Psoas muscle (tissue), 8 donors: ENCODE results near the gene GNAI2. TPM values are rescaled to one million over a fixed set of nuclear protein-coding genes. Genes with fewer than 3 reads are reported as not detected.

Experiments
- ATAC-seq, 4 donors: fragments of 200-7000 bp; cut with Tn5 transposase; one replicate each; pipeline ENCODE4 v1.9.1; 2020; ENCODE audit warnings: moderate library complexity in 3 of 4, mild to moderate bottlenecking in 2 of 4
- DNase-seq, 2 donors: peaks; one replicate each; pipeline ENCODE4 v3.0.0-alpha.2; 2020
- H3K27ac ChIP-seq: fragments of 200-600 bp; one replicate; pipeline ENCODE4 v1.8.0; 2022
- H3K27me3 ChIP-seq, 3 donors: fragments of 200-600 bp in 1 of 3; one replicate each; pipeline versions ENCODE4 v1.6.1 to v1.8.0; 2013 to 2022; ENCODE audit warnings: low read length in 2 of 3, mild to moderate bottlenecking in 2 of 3, moderate library complexity in 1 of 3; ENCODE audit not compliant: insufficient read depth in 3 of 3
- H3K36me3 ChIP-seq, 2 donors: fragments of 200-600 bp in 1 of 2; one replicate each; pipeline versions ENCODE4 v1.6.1 to v1.8.0; 2013 to 2022; ENCODE audit warnings: low read depth in 1 of 2, mild to moderate bottlenecking in 1 of 2, moderate library complexity in 1 of 2; ENCODE audit not compliant: insufficient read depth in 1 of 2
- H3K4me1 ChIP-seq: fragments of 200-600 bp; one replicate; pipeline ENCODE4 v1.8.0; 2022
- H3K4me3 ChIP-seq: fragments of 200-600 bp; one replicate; pipeline ENCODE4 v1.8.0; 2022; ENCODE audit warnings: mild to moderate bottlenecking
- H3K9me3 ChIP-seq: fragments of 200-600 bp; one replicate; pipeline ENCODE4 v1.8.0; 2022
- WGBS, 3 donors: extraction: QIAGEN DNeasy Blood & Tissue Kit; methylation state at CpG; one replicate each; pipeline versions ENCODE4 v1.1.6 to v1.1.7; 2013; 5-methylcytosine and 5-hydroxymethylcytosine counted together
- intact Hi-C, 2 donors: fragments of 100-400 bp; cut with DNase I; formaldehyde crosslinking; loops; one replicate each; pipeline versions ENCODE4 v1.11.0 to v1.14.2; 2022
- polyA plus RNA-seq, 3 donors: library from polyadenylated mRNA; stranded (reverse); fragments of 200-250 nt; gene quantifications; one replicate each; pipeline ENCODE4 v1.2.3, GENCODE V29; 2013
- total RNA-seq, 4 donors: library from RNA; stranded (reverse); fragmentation: NEBNext Ultra II Directional in 2 of 4; extraction: Animal tissue kit (Norgen Biotek cat#: 25700) in 2 of 4; gene quantifications; one replicate each; pipeline versions ENCODE4 v1.2.1 to v1.2.4, GENCODE V29; 2021 to 2023
- TF ChIP-seq, protein P1 (sequence below): fragments of 200-600 bp; IDR thresholded peaks from one replicate; pipeline ENCODE4 v1.8.0; 2022; ENCODE audit warnings: antibody characterized with exemption
- donor health status: healthy with polysubstance abuse.
- donor health status: DM: no; HTN: no; CAD: no; lungs with moderate emphysema.
- donor health status: Bipolar disorder and iron deficiency.
- donor health status: healthy.
- donor health status: DM: yes; HTN: yes; CAD: no.
- donor health status: DM: no; HTN: no; CAD: no.
- donor health status: DM: no; HTN: no; CAD: no.
- donor health status: DM: yes; HTN: yes; CAD: no.

Gene GNAI2
- total and polyA plus RNA-seq, 7 donors: 39.4 to 93.9 (median 57.6) TPM

DNA sequence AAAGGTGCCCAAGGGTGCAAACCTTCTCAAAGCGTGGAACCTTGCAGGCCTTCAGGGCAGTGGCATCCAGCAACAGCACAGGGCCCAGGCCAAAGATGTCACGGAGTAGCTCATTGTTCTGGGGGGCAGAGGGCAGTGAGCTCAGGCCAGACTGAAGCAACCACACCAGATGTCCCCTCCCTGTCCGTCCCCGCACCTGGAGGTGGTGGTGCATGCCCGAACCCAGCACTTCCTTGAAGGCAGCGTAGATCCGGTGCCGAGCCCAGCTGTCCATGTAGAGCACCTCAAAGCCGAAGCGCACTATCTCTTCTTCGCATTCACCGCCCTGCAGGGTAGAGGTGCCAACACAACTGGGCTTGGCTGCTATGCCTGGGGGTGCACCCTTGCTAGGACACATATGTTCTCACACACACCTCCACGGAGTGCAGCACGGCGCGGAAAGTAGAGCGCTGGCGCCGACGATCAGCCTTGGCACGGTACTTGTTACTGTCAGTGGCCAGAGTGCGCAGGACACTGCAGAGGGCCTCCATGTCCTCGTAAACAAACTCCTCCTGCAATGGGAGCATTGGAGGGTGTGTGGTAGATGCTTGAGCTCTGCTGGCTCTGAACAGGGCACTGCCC, 52.5 kb downstream of the GNAI2 start:
- WGBS, 3 donors: 84 to 92% (median 85%) methylated on average over 23 of the region's 23 CpGs
- Histone ChIP-seq H3K27me3 (no peaks in the 10 kb centered on the region), H3K9me3 (no peaks in the 10 kb centered on the region), H3K36me3 (peaks cover 14 to 46% of the 10 kb centered on the region in 2 donors), H3K27ac (no peak overlapping the region), H3K4me1 (peaks cover 19% of the 10 kb centered on the region), H3K4me3 (no peak overlapping the region)
- ATAC-seq (no peak), DNase-seq (peak in 1 of 2 donors; percentile 38)
- intact Hi-C loops: no loop called here
- TF ChIP-seq, protein P1, sequence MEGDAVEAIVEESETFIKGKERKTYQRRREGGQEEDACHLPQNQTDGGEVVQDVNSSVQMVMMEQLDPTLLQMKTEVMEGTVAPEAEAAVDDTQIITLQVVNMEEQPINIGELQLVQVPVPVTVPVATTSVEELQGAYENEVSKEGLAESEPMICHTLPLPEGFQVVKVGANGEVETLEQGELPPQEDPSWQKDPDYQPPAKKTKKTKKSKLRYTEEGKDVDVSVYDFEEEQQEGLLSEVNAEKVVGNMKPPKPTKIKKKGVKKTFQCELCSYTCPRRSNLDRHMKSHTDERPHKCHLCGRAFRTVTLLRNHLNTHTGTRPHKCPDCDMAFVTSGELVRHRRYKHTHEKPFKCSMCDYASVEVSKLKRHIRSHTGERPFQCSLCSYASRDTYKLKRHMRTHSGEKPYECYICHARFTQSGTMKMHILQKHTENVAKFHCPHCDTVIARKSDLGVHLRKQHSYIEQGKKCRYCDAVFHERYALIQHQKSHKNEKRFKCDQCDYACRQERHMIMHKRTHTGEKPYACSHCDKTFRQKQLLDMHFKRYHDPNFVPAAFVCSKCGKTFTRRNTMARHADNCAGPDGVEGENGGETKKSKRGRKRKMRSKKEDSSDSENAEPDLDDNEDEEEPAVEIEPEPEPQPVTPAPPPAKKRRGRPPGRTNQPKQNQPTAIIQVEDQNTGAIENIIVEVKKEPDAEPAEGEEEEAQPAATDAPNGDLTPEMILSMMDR: no peak

DNA sequence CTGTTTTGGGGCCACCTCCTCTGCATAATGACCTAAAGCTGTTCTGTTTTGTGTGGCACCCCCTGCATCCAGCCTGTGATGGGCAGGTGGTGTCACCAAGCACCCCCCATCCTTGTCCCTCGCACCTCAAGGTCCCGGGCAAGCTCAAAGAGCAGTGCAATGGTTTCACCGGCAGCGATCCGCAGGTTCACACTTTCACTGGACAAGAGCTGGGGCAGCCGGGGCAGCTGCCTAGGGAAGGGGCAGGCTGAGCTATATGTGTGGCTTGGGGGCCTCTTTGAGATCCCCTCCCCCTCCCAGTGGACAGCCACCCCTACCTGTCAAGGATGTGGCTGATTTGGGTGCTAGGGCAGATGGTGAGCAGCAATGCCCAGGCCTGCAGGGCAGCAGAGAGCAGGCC, 53.1 kb downstream of the GNAI2 start:
- WGBS, 3 donors: 91 to 93% (median 93%) methylated on average over 6 of the region's 6 CpGs
- Histone ChIP-seq H3K27ac (no peak overlapping the region), H3K36me3 (peaks cover 14 to 46% of the 10 kb centered on the region in 2 donors), H3K27me3 (no peaks in the 10 kb centered on the region), H3K4me1 (peaks cover 20% of the 10 kb centered on the region), H3K4me3 (no peak overlapping the region), H3K9me3 (no peaks in the 10 kb centered on the region)
- ATAC-seq (no peak), DNase-seq (no peak)
- TF ChIP-seq, protein P1: no peak
- intact Hi-C loops: no loop called here

DNA sequence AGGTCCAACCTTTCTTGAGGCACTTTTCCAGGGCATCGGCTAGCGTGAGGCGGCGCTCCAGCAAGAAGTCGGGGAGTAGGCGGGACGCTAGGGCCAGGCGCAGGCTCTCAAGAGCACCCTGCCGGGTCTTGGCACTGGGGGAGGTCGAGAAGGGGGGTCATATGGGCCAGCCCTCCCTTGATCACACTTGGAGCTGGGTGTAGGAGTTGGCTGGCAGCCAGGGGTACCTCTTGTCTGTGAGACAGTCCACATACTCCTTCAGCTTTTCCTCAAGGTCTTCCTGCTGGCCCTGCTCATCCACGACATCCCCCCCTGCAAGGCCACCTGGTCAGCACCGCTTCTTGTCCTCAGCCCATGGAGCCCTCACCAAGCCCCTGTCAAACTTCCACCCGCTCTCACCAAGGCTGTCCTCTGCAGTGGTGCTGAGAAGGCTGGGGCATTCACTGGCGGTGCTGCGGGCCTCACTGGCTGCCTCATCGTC, 54.2 kb downstream of the GNAI2 start:
- WGBS, 3 donors: 82 to 91% (median 84%) methylated on average over 16 of the region's 16 CpGs
- Histone ChIP-seq H3K4me3 (no peak overlapping the region), H3K27ac (no peak overlapping the region), H3K4me1 (peaks cover 20% of the 10 kb centered on the region), H3K9me3 (no peaks in the 10 kb centered on the region), H3K36me3 (peaks cover 14 to 46% of the 10 kb centered on the region in 2 donors), H3K27me3 (no peaks in the 10 kb centered on the region)
- DNase-seq (no peak), ATAC-seq (no peak)
- TF ChIP-seq, protein P1: no peak
- intact Hi-C loops: no loop called here

DNA sequence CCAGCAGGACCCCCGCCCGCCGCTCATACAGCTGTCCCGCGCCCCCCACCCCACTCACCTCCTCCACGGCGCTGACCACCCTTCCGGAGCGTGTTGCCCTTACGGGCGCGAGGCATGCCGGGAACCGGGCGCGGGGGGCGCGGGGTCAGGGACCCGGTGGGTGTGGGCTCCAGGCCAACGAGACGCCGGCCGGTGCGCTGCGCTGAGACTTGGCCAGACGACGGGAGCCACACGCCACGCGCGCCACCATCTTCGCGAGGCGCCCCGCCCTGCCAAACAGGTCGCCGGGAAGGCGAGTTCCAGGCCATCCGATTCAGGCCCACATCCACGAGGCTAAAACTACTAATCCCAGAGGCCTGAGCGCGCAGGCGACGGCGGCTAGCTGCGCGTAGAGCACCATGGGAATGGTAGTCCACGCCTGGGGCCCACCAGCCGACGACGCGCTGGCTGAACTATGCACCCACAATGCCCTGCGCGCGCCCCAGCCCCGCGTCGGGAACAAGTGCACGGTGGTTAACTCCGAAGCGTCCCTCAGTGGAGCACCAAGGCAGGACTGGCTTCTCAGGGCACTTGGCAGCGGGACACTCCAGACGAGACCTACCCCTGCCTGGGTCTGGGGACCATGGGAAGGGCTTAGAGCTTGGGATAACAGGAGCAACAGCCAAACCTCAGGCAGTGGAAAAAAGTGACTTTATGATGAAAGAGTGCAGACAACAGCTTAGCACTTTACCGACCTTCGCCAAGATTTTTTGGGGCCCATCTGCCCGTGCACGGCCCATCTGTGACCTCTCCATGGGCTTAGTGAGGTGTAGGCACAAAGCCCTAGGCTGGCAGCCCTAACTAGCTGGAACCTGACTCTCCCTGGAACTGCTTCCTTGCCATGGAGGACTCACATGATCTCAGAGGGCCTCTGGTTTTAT, 56.4 kb downstream of the GNAI2 start, which contains the start of gene IFRD2:
IFRD2 (minus strand) TSS at position 271 of the 920 bp plus-strand sequence; CDS start at position 116, 155 bp downstream.
- peak; percentile 97 to 99 for DNase-seq
- peak within 1 kb of the TSS; percentile 99 for H3K27ac ChIP-seq
- peak within 1 kb of the TSS; percentile 96 for H3K4me3 ChIP-seq
- WGBS, 3 donors: 0 to 1% (median 1%) methylated on average over 42 to 67 of the region's 67 CpGs
- ATAC-seq: peak; percentile 90 to 92 (median 91)
- intact Hi-C loops: no loop called here
- no peaks in the 10 kb centered on the region for H3K27me3 ChIP-seq
- no peaks in the 10 kb centered on the region for H3K9me3 ChIP-seq
- TF ChIP-seq, protein P1: no peak
- H3K36me3 ChIP-seq: peaks cover 11 to 39% of the 10 kb centered on the region in 2 donors
- peaks cover 20% of the 10 kb centered on the region for H3K4me1 ChIP-seq
